Stimulated activated CD4-positive, alpha-beta T cell treated with anti-CD3 and anti-CD28 coated beads, Interleukin-1b, Interleukin-23, amount 100 ng/mL, for 4 hours (primary cell): ENCODE measurements around the gene PRUNE1.

Source experiments
- DNase-seq, 2 donors: peaks; one replicate each; pipeline ENCODE4 v3.0.0-alpha.2; 2020; ENCODE audit warnings: low read depth in 2 of 2

The PRUNE1 gene

GRCh38 chr1:151006327-151007052, 1.8 kb upstream of the PRUNE1 start, which contains the start of gene MINDY1:
Gene MINDY1 (minus strand): TSS chr1:151006902. CDS start chr1:151002617, 4,285 bp downstream.
- no peak for DNase-seq

- no peak for DNase-seq
These were observed 401 bp upstream of the PRUNE1 start for GRCh38 chr1:151007853-151008243.

GRCh38 chr1:151009206-151009587, 948 bp downstream of the PRUNE1 start:
- DNase-seq: no peak

GRCh38 chr1:151009674-151010345, 1.6 kb downstream of the PRUNE1 start:
- no peak for DNase-seq

GRCh38 chr1:151010346-151010726, 2.1 kb downstream of the PRUNE1 start:
- no peak for DNase-seq

GRCh38 chr1:151011154-151011850, 3.1 kb downstream of the PRUNE1 start:
- no peak for DNase-seq

- DNase-seq: no peak
These were observed 4.6 kb downstream of the PRUNE1 start for GRCh38 chr1:151012684-151013471.

- DNase-seq: no peak
These were observed 5.3 kb downstream of the PRUNE1 start for GRCh38 chr1:151013518-151013917.

- peak; percentile 71 to 84 for DNase-seq
These were observed 16.4 kb downstream of the PRUNE1 start for GRCh38 chr1:151024540-151025146.

- DNase-seq: no peak
These were observed 18.2 kb downstream of the PRUNE1 start for GRCh38 chr1:151026460-151026859.

GRCh38 chr1:151032164-151032563, 23.9 kb downstream of the PRUNE1 start:
- no peak for DNase-seq

- no peak for DNase-seq
These were observed 26.9 kb downstream of the PRUNE1 start for GRCh38 chr1:151035167-151035566.

GRCh38 chr1:151036356-151036755, 28.1 kb downstream of the PRUNE1 start, which contains the start of gene BNIPL:
Gene BNIPL (plus strand): TSS chr1:151036586. CDS start chr1:151036726, 140 bp downstream.
- no peak for DNase-seq

- DNase-seq: no peak
These were observed 28.8 kb downstream of the PRUNE1 start for GRCh38 chr1:151037032-151037431.

- DNase-seq: no peak
These were observed 31.3 kb downstream of the PRUNE1 start for GRCh38 chr1:151039521-151039920.

- DNase-seq: no peak
These were observed 34.9 kb downstream of the PRUNE1 start for GRCh38 chr1:151043163-151043562.

GRCh38 chr1:151047591-151047924, 39.3 kb downstream of the PRUNE1 start, which contains the start of gene C1orf56:
Gene C1orf56 (plus strand): TSS chr1:151047751. CDS start chr1:151047848, 97 bp downstream.
- peak in 1 of 2 donors; percentile 51 for DNase-seq

GRCh38 chr1:151047925-151048644, 39.8 kb downstream of the PRUNE1 start:
- peak in 1 of 2 donors; percentile 25 for DNase-seq

GRCh38 chr1:151048645-151049032, 40.4 kb downstream of the PRUNE1 start:
- no peak for DNase-seq

- no peak for DNase-seq
These were observed 41.2 kb downstream of the PRUNE1 start for GRCh38 chr1:151049458-151049857.
